ENCODE data around the gene MERTK.
"Not testable (repeated sequence)": the region's sequence is repeated elsewhere in the genome, so short reads cannot be mapped to it uniquely, and the experiment has no call there.

Gene MERTK

GRCh38 chr2:111946294-111947114, 48.1 kb downstream of the MERTK start:
- Histone ChIP-seq H3K4me3 (ENCODE audit: low read depth, low read length) (no peak overlapping the region), H3K9me3 (ENCODE audit: control insufficient read depth, insufficient read depth, low read depth, low read length) (no peaks in the 10 kb centered on the region), H3K27me3 (ENCODE audit: control insufficient read depth, insufficient read depth, low read length) (no peaks in the 10 kb centered on the region), H3K4me1 (ENCODE audit: control insufficient read depth, insufficient read depth, low read length) (no peaks in the 10 kb centered on the region), H3K9ac (ENCODE audit: low read length) (no peak overlapping the region), H3K27ac (ENCODE audit: low read depth, low read length) (no peak overlapping the region), H3K36me3 (ENCODE audit: control insufficient read depth, insufficient read depth, low read length) (peaks cover 20% of the 10 kb centered on the region)

GRCh38 chr2:111947219-111947618, 48.8 kb downstream of the MERTK start:
- Histone ChIP-seq H3K9me3 (ENCODE audit: control insufficient read depth, insufficient read depth, low read depth, low read length) (no peaks in the 10 kb centered on the region), H3K27me3 (ENCODE audit: control insufficient read depth, insufficient read depth, low read length) (no peaks in the 10 kb centered on the region), H3K4me1 (ENCODE audit: control insufficient read depth, insufficient read depth, low read length) (no peaks in the 10 kb centered on the region), H3K4me3 (ENCODE audit: low read depth, low read length) (no peak overlapping the region), H3K9ac (ENCODE audit: low read length) (no peak overlapping the region), H3K27ac (ENCODE audit: low read depth, low read length) (no peak overlapping the region), H3K36me3 (ENCODE audit: control insufficient read depth, insufficient read depth, low read length) (peaks cover 20% of the 10 kb centered on the region)

GRCh38 chr2:111948832-111949231, 50.4 kb downstream of the MERTK start:
- H3K9me3 ChIP-seq (ENCODE audit: control insufficient read depth, insufficient read depth, low read depth, low read length): no peaks in the 10 kb centered on the region
- no peak overlapping the region for H3K27ac ChIP-seq (ENCODE audit: low read depth, low read length)
- H3K27me3 ChIP-seq (ENCODE audit: control insufficient read depth, insufficient read depth, low read length): no peaks in the 10 kb centered on the region
- H3K4me3 ChIP-seq (ENCODE audit: low read depth, low read length): no peak overlapping the region
- H3K4me1 ChIP-seq (ENCODE audit: control insufficient read depth, insufficient read depth, low read length): no peaks in the 10 kb centered on the region
- peaks cover 20% of the 10 kb centered on the region for H3K36me3 ChIP-seq (ENCODE audit: control insufficient read depth, insufficient read depth, low read length)
- no peak overlapping the region for H3K9ac ChIP-seq (ENCODE audit: low read length)

- H3K9me3 ChIP-seq (ENCODE audit: control insufficient read depth, insufficient read depth, low read depth, low read length): no peaks in the 10 kb centered on the region
Measured at GRCh38 chr2:111950236-111950635, 51.8 kb downstream of the MERTK start.

GRCh38 chr2:111951486-111951885, 53.1 kb downstream of the MERTK start:
- no peak overlapping the region for H3K9ac ChIP-seq (ENCODE audit: low read length)
- peaks cover 18% of the 10 kb centered on the region for H3K36me3 ChIP-seq (ENCODE audit: control insufficient read depth, insufficient read depth, low read length)
- H3K9me3 ChIP-seq (ENCODE audit: control insufficient read depth, insufficient read depth, low read depth, low read length): no peaks in the 10 kb centered on the region
- H3K27ac ChIP-seq (ENCODE audit: low read depth, low read length): no peak overlapping the region
- no peak overlapping the region for H3K4me3 ChIP-seq (ENCODE audit: low read depth, low read length)
- H3K4me1 ChIP-seq (ENCODE audit: control insufficient read depth, insufficient read depth, low read length): no peaks in the 10 kb centered on the region; the same call in 1 of the 2 replicates
- H3K27me3 ChIP-seq (ENCODE audit: control insufficient read depth, insufficient read depth, low read length): no peaks in the 10 kb centered on the region

More at GRCh38 chr2:111950236-111950635, 51.8 kb downstream of the MERTK start:
- Histone ChIP-seq H3K36me3 (ENCODE audit: control insufficient read depth, insufficient read depth, low read length) (peaks cover 20% of the 10 kb centered on the region), H3K4me3 (ENCODE audit: low read depth, low read length) (no peak overlapping the region), H3K9ac (ENCODE audit: low read length) (no peak overlapping the region), H3K27ac (ENCODE audit: low read depth, low read length) (no peak overlapping the region), H3K27me3 (ENCODE audit: control insufficient read depth, insufficient read depth, low read length) (no peaks in the 10 kb centered on the region), H3K4me1 (ENCODE audit: control insufficient read depth, insufficient read depth, low read length) (no peaks in the 10 kb centered on the region; the same call in 1 of the 2 replicates)

GRCh38 chr2:111952871-111953452, 54.6 kb downstream of the MERTK start:
- no peaks in the 10 kb centered on the region; the same call in 1 of the 2 replicates for H3K4me1 ChIP-seq (ENCODE audit: control insufficient read depth, insufficient read depth, low read length)
- H3K9ac ChIP-seq (ENCODE audit: low read length): no peak overlapping the region
- no peak overlapping the region for H3K27ac ChIP-seq (ENCODE audit: low read depth, low read length)
- H3K9me3 ChIP-seq (ENCODE audit: control insufficient read depth, insufficient read depth, low read depth, low read length): no peaks in the 10 kb centered on the region
- H3K27me3 ChIP-seq (ENCODE audit: control insufficient read depth, insufficient read depth, low read length): no peaks in the 10 kb centered on the region
- no peak overlapping the region for H3K4me3 ChIP-seq (ENCODE audit: low read depth, low read length)
- H3K36me3 ChIP-seq (ENCODE audit: control insufficient read depth, insufficient read depth, low read length): peaks cover 12% of the 10 kb centered on the region; the same call in 1 of the 2 replicates

GRCh38 chr2:111954602-111955332, 56.4 kb downstream of the MERTK start:
- no peaks in the 10 kb centered on the region; the same call in 1 of the 2 replicates for H3K4me1 ChIP-seq (ENCODE audit: control insufficient read depth, insufficient read depth, low read length)
- H3K4me3 ChIP-seq (ENCODE audit: low read depth, low read length): no peak overlapping the region
- no peak overlapping the region for H3K9ac ChIP-seq (ENCODE audit: low read length)
- H3K27ac ChIP-seq (ENCODE audit: low read depth, low read length): no peak overlapping the region
- H3K36me3 ChIP-seq (ENCODE audit: control insufficient read depth, insufficient read depth, low read length): no peaks in the 10 kb centered on the region
- H3K9me3 ChIP-seq (ENCODE audit: control insufficient read depth, insufficient read depth, low read depth, low read length): no peaks in the 10 kb centered on the region
- no peaks in the 10 kb centered on the region for H3K27me3 ChIP-seq (ENCODE audit: control insufficient read depth, insufficient read depth, low read length)

GRCh38 chr2:111957872-111958354, 59.5 kb downstream of the MERTK start:
- Histone ChIP-seq H3K9me3 (ENCODE audit: control insufficient read depth, insufficient read depth, low read depth, low read length) (no peaks in the 10 kb centered on the region), H3K36me3 (ENCODE audit: control insufficient read depth, insufficient read depth, low read length) (no peaks in the 10 kb centered on the region), H3K27ac (ENCODE audit: low read depth, low read length) (no peak overlapping the region), H3K4me1 (ENCODE audit: control insufficient read depth, insufficient read depth, low read length) (no peaks in the 10 kb centered on the region; the same call in 1 of the 2 replicates), H3K27me3 (ENCODE audit: control insufficient read depth, insufficient read depth, low read length) (no peaks in the 10 kb centered on the region), H3K9ac (ENCODE audit: low read length) (no peak overlapping the region), H3K4me3 (ENCODE audit: low read depth, low read length) (no peak overlapping the region)

- Histone ChIP-seq H3K27me3 (ENCODE audit: control insufficient read depth, insufficient read depth, low read length) (no peaks in the 10 kb centered on the region), H3K4me3 (ENCODE audit: low read depth, low read length) (no peak overlapping the region), H3K36me3 (ENCODE audit: control insufficient read depth, insufficient read depth, low read length) (no peaks in the 10 kb centered on the region), H3K4me1 (ENCODE audit: control insufficient read depth, insufficient read depth, low read length) (peaks cover 3% of the 10 kb centered on the region; the same call in 1 of the 2 replicates), H3K9me3 (ENCODE audit: control insufficient read depth, insufficient read depth, low read depth, low read length) (no peaks in the 10 kb centered on the region), H3K27ac (ENCODE audit: low read depth, low read length) (no peak overlapping the region), H3K9ac (ENCODE audit: low read length) (no peak overlapping the region)
Measured at GRCh38 chr2:111958901-111959300, 60.5 kb downstream of the MERTK start.

GRCh38 chr2:111961663-111962062, 63.3 kb downstream of the MERTK start:
- Histone ChIP-seq H3K4me1 (ENCODE audit: control insufficient read depth, insufficient read depth, low read length) (0 out of 2 replicates have a peak, but pooled peaks cover 3% of the 10 kb centered on the region), H3K4me3 (ENCODE audit: low read depth, low read length) (no peak overlapping the region), H3K9me3 (ENCODE audit: control insufficient read depth, insufficient read depth, low read depth, low read length) (no peaks in the 10 kb centered on the region), H3K27ac (ENCODE audit: low read depth, low read length) (no peak overlapping the region), H3K27me3 (ENCODE audit: control insufficient read depth, insufficient read depth, low read length) (no peaks in the 10 kb centered on the region), H3K9ac (ENCODE audit: low read length) (no peak overlapping the region), H3K36me3 (ENCODE audit: control insufficient read depth, insufficient read depth, low read length) (no peaks in the 10 kb centered on the region)

GRCh38 chr2:111963086-111963485, 64.7 kb downstream of the MERTK start:
- H3K4me1 ChIP-seq (ENCODE audit: control insufficient read depth, insufficient read depth, low read length); H3K4me3 ChIP-seq (ENCODE audit: low read depth, low read length); H3K9me3 ChIP-seq (ENCODE audit: control insufficient read depth, insufficient read depth, low read depth, low read length); H3K9ac ChIP-seq (ENCODE audit: low read length); H3K27me3 ChIP-seq (ENCODE audit: control insufficient read depth, insufficient read depth, low read length); H3K36me3 ChIP-seq (ENCODE audit: control insufficient read depth, insufficient read depth, low read length); H3K27ac ChIP-seq (ENCODE audit: low read depth, low read length): not testable (repeated sequence)
